Activated CD8-positive, alpha-beta memory T cell treated with anti-CD3 and anti-CD28 coated beads, Interleukin-2, amount 50 U/mL, for 1 hour (primary cell): ENCODE measurements around the gene MAB21L3.
"Not testable (repeated sequence)": the region's sequence is repeated elsewhere in the genome, so short reads cannot be mapped to it uniquely, and the experiment has no call there.

Source experiments
- DNase-seq: peaks from one replicate; pipeline ENCODE4 v3.0.0-alpha.2; 2020; ENCODE audit errors: extremely low read depth

The MAB21L3 gene

DNA sequence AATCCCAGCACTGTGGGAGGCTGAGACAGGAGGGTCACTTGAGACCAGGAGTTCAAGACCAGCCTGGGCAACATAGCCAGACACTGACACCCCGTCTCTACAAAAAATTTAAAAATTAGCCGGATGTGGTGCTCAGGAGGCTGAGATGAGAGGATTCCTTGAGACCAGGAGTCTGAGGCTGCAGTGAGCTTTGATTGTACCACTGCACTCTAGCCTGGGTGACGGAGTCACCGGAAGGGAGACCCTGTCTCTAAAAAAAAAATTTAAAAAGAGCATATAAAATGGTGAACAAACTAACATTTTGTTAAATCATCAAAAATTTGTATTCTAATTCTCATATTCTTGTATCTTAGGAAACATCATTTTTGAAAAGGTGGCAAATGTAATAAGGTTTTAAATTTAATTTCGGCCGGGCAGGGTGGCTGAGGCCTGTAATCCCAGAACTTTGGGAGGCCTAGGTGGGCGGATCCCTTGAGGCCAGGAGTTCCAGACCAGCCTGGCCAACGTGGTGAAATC lies 27.1 kb downstream of the MAB21L3 start:
- no peak for DNase-seq

GRCh38 chr1:116139592-116140134 lies 28.5 kb downstream of the MAB21L3 start:
- no peak for DNase-seq

DNA sequence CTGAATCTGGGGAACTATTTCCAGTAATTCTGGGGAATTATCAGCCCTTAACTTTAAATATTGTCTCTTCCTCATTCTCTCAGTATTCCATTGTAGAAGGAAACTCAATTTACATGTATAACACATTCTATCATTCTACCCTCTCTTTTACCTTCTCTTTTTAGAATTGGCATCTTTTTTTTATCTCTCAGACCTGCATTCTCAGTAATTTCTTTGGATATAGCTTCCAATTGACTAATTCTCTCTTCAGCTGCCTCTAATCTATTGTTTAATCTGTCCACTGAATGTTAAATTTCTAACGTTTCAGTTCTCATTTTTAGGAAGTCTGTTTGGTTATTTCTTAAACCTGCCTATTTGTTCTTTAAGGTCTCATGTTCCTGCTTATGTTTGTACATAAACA lies 33.0 kb downstream of the MAB21L3 start:
- no peak for DNase-seq

- not testable (repeated sequence) for DNase-seq
Observed at GRCh38 chr1:116146447-116147113, 35.4 kb downstream of the MAB21L3 start.

GRCh38 chr1:116147114-116147510 lies 35.9 kb downstream of the MAB21L3 start:
- no peak for DNase-seq

DNA sequence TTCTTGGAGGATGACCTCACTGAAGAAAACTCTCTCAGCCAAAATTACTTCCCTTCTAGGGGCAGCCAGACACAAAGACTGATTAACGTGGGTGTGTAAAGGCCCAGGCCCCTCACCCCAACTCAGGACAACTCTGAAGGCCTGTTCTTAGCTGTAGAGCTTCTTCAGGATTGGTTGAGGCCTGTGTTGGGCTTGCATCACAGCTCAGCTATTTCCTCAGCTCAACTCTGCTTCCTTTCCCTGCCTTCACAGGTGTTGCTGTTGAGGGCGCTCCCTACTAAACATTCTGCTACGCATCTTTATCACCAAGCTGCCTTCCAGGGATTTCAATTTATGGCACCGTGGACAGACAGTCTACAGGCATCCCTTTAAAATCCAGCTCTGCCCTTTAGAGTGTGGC lies 36.8 kb downstream of the MAB21L3 start:
- no peak for DNase-seq

DNA sequence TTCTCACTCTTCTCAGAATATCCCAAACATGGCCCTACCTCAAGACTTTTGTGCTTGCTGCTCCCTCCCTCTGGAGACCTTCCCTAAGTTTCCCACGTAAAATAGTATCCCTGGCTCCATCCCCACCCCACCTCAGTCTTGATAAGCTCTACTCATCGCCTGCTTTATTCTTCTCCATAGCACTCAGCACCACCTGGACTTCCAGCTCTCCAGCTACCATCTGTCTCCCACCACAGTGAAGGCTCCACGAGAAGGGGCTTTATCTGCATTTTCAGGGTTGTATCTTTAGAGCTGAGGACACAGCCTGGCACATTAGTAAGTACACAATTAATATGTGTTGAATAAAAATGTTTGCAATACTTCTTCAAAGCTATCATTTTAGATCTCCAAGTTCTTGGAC lies 37.8 kb downstream of the MAB21L3 start:
- no peak for DNase-seq

- DNase-seq, result no peak
Observed at GRCh38 chr1:116150368-116150767, 39.2 kb downstream of the MAB21L3 start.

DNA sequence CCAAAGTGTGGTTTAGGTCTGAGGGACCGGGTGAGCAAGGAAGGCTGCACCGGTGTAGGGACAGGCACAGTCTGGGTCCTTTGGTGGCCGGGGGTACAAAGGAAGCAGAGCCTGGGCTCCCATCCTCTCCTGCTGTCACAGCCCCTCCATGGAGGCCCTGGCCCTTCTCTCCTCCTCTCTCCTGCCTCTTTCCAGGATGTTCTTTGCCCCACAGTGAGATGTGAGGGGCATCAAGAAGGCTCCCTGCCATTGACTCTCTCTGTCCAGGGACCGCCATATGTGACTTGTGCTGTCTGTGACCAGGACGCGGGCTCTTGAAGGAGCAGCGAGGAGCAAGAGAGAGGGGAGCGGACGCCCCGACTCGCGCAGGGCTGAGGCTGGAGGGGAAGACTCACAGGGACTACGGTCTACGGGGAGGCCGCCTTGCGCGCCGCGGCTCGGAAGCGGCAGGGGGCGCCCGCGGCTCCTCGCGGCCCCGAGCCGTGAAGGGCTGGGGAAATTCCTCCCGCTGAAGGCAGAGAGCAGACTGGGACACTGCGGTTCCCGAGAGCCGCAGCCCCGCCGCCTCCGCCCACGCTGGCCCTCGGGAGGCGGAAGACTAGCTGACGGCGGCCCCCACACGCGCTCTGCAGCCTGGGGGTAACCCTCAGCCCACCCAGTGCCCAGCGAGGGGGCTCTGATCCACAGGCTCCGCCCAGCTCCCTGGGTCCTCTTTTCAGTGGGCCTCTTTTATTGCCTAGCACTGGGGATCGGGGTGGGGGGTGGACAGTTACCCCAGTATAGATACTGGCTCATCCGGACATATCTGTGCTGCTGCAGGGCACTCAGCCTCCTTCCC lies 40.8 kb downstream of the MAB21L3 start:
- DNase-seq, result no peak

DNA sequence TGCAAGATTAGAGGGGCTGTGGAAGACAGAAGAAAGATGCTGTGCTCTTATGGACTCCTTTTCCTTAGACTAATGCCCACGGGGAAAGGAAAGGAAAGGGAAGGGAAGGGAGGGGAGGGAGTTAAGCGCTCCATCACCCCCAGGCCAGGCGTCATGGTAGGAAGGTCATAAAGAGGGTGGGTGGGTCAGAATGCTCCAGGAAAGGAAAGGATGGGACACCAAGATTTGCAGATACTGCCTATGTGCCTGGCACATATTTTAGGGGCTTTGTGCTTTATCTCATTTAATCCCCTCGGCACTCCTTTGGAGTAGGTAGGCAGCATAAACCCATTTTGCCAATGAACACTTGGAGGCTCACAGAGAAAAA lies 41.4 kb downstream of the MAB21L3 start:
- DNase-seq, result no peak

GRCh38 chr1:116152950-116153691 lies 41.9 kb downstream of the MAB21L3 start:
- no peak for DNase-seq

DNA sequence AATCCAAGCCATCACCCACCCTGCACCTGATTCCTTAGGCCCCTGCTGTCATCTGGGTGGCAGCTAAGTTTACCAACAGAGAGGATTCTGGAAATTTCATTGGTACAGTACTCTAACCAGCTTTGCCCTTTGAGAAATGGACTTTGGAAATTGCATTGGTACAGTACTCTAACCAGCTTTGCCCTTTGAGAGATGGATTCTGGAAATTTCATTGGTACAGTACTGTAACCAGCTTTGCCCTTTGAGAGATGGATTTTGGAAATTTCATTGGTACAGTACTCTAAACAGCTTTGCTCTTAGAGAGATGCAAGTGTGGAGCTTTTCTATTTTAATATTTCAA lies 42.5 kb downstream of the MAB21L3 start:
- DNase-seq, result no peak

DNA sequence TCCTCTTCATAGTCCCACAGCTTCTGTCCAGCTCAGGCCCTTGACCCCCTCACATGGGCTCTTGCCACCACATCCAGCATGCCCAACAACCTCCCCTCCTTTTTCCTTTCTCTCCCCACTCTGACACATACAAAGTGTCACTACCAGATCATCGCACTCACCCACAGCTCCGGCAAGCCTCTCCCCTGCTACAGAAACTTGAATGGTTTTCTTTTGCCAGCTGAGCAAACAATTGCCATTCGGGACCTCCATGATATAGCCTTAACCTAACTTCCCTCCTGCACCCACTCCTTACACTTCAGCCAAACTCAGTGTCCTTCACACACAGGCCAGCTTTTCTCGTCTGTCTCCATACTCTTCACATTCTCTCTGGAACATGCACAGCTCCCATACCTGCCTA lies 43.3 kb downstream of the MAB21L3 start:
- no peak for DNase-seq

- no peak for DNase-seq
Observed at GRCh38 chr1:116157096-116157495, 45.9 kb downstream of the MAB21L3 start.

GRCh38 chr1:116159177-116159576 lies 48.0 kb downstream of the MAB21L3 start:
- no peak for DNase-seq

DNA sequence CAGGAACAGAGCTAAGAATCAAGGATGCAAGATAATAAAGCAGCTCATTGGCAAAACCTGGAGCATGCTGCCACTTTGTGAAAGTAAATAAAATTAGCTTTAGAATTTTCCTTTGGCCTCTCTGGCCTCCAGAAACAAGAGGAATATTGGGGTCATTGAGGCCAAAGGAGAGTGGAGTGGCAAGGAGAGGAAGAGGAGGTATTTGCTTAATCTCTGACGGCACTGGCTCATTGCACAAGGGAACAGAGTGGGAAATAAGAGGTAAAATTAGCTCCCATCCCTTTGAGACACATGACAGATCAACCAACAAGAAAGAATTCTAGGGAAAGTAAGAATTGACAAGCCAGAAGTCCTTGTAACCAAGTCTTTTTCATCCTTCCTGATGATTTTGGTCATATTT lies 48.4 kb downstream of the MAB21L3 start:
- no peak for DNase-seq

- no peak for DNase-seq
Observed at GRCh38 chr1:116161390-116161789, 50.2 kb downstream of the MAB21L3 start.

GRCh38 chr1:116161877-116162390 lies 50.7 kb downstream of the MAB21L3 start:
- no peak for DNase-seq

GRCh38 chr1:116163533-116163932 lies 52.3 kb downstream of the MAB21L3 start:
- DNase-seq, result no peak

DNA sequence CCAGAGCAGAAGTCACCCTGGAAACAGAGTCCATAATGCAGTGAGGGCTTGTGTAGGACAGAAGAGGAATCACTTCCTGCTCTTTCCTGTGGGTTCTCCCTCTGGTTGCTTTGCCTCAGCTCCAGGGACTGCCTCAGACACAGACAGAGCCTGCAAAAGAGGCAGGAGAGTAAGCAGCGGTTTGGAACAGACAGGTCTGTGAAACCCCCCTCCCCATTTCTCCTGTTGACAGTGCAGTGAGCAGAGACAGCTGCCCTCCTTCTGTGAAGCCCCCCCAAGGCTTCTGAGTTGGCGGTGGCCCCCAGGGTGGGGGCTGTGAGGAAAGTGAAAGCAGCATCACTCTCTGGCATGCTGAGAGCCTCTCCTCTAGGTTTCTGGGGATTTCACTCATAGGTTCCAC lies 53.0 kb downstream of the MAB21L3 start:
- DNase-seq, result no peak

DNA sequence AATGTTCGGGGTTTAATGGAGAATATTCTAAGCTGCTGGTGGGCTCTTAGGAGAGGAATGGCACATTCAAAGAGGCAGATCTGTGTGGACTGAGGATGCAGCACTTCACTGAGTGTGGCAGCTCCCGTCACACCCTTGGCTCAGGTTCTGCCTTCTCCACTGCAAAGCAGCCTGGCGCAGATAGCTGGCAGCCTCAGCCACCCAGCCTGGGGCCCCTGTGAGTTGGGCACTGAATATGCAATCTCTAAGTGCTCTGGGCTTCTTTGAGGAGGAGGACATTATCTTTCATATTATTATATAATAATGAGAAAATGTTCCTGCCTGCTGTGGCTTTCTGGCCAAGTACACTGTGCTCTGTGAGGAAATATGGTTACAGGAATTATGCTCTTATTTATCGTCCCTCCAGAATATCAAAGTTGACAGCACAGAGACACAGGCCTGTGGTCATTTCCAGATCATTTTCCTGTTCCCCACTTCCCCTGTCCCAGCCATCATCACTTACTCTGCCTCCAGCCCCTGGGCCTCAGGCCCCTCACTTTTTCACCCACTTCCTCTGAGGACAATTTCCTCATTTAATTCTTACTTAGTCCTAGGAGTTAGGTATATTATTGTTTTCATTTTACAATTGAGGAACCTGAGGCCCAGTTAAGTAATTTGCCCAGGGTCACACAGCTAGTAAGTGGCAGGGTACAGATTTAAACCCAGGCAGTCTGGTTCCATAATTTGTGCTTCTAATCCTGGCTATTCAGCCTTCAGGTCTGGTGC lies 53.6 kb downstream of the MAB21L3 start:
- no peak for DNase-seq
